NCI-H2107 treated with DMSO at 0.1 percent for 48 hours (cell line): ENCODE measurements around the gene RAB3IP.
"Not testable (repeated sequence)": the region's sequence is repeated elsewhere in the genome, so short reads cannot be mapped to it uniquely, and the experiment has no call there.

Experiments
- DNase-seq: peaks from one replicate; lab custom pipeline; 2025; ENCODE audit not compliant: unreplicated experiment; lab: John Stamatoyannopoulos, UW

RAB3IP gene

GRCh38 chr12:69834147-69834546, 95.5 kb downstream of the RAB3IP start:
- no peak for DNase-seq

DNA sequence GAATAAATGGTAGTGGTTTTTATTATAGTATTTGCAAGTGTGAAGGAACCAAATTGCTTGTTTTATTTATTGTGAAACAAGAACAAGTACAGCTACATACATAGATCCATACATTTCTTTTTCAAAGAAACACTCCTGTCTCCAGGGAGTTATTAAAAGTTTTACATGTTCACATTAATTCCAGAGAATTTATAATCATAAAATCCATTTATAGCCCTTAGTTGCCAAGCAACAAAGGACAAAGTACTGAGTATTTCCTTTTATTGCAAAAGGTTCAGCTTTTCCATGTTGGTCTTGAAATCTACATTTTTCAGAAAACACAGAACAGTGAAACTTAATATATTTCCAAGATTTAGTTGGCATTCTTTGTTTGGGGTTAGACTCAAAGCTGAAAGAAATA, 95.9 kb downstream of the RAB3IP start:
- DNase-seq = no peak

GRCh38 chr12:69835081-69835480, 96.4 kb downstream of the RAB3IP start:
- no peak for DNase-seq

DNA sequence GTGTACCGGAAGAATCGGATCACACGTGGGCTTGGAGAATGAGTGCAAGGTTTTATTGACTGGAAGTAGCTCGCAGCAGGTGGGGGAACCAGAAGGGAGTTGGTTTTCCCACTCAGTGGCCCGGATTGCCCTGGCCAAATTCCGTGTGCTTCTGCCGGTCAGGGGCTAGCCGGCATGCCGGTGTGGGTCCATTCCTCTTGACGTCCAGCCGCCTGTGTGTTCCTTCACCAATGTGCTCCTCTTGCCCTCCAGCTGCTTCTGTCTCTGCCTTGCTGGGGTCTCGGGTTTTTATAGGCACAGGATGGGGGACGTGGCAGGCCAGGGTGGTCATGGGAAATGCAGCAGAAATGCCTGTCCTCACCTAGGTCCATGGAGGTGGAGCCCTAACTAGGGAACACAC, 97.4 kb downstream of the RAB3IP start:
- no peak for DNase-seq

- DNase-seq = no peak
Observed at GRCh38 chr12:69837191-69837590, 98.5 kb downstream of the RAB3IP start.

GRCh38 chr12:69837657-69838415, 99.2 kb downstream of the RAB3IP start:
- no peak for DNase-seq

DNA sequence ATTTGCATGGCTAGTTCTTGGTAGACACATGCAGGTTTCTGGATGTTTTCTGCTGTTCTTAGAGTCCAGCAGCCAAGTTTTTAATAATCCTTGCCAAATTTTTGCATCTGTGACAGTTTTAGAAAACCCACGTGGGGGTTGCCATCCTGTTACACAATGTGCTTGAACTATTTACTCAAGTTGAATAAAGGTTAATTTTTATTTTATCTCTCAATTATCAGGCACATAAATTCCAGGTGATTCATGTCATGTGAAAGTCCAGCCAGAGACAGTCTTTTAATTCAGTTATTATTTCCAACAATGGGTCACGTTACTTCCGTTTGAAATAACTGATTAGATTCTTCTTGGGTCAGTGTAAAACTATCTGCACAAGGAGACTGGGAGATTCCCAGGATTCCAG, 102.1 kb downstream of the RAB3IP start:
- DNase-seq = no peak

DNA sequence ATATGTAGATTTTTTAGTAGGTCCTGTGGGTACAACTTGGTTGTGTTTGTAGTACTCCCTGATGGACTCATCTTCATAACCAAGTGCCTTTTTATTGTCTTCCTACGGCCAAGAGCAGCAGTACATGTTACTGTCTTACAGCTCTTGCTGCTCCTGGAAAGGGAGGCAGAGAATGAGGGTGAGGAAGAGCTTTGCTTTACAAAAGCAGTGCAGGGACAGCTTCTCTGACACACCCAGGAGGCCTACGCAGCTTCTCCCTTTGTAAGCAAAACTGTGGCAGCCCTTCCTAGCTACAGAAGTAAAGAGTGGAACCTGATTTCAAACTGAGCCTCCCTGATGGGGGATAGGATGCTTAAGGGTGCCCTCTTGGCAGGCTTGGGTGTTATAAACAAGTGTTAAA, 104.9 kb downstream of the RAB3IP start:
- no peak for DNase-seq

DNA sequence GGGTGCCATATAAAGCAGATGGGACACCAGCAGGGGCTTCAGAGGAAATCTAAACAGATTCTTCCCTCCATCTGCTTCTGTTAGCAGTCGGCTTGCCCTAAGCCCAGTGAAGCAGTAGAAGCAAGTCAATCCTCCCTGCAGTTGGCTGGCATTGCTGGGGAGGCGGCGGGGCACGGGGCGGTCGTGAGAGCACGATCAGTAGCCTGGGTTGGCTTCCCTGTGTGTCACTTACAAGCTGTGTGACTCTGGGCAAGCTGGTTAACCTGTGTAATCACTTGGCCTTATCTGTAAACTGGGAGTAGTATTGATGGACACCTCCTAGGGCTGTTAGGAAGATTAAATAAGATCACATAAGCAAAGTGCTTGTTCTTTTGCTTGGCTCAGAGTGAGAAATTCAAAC, 105.8 kb downstream of the RAB3IP start:
- no peak for DNase-seq

GRCh38 chr12:69844836-69845235, 106.2 kb downstream of the RAB3IP start:
- DNase-seq = no peak

DNA sequence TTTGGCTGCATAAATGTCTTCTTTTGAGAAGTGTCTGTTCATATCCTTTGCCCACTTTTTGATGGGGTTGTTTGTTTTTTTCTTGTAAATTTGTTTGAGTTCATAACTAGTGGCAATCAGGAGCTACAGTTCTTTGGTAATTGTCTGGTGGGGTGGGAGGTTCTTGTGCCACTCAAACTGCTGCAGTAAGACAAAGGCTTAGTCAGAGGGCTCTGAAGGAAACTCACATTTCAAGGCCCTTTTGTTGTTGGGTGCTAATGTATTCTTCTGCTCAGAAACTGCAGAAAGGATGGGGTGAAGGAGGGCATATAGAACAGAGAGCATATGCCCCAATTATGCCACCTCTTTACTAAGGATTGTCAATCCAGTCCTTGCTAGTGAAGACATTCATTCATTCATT, 108.3 kb downstream of the RAB3IP start:
- DNase-seq = no peak

- no peak for DNase-seq
Observed at GRCh38 chr12:69851976-69852375, 113.3 kb downstream of the RAB3IP start.

GRCh38 chr12:69853176-69853961, 114.7 kb downstream of the RAB3IP start:
- DNase-seq = not testable (repeated sequence)

- DNase-seq = no peak
Observed at GRCh38 chr12:69866698-69867097, 128.0 kb downstream of the RAB3IP start.

DNA sequence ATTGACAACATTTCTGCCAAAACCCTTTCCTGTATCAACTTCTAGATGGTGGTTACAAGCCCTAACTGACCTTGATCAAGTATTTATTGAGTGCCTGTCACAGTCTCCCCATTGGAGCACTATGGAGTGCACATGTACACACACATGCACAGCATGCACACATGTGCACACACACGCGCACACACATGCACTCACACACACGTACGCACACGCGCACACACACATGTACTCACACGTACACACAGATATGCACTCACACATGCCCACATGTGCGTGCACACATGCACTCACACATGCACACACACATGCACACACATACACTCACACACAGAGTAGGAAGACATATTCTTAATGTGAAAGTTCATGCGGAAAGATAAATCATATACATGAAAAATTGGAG, 130.0 kb downstream of the RAB3IP start:
- DNase-seq = no peak

- no peak for DNase-seq
Observed at GRCh38 chr12:69872804-69873203, 134.1 kb downstream of the RAB3IP start.
